ENCODE results near the gene ASH1L.
"Not testable (repeated sequence)": the region's sequence is repeated elsewhere in the genome, so short reads cannot be mapped to it uniquely, and the experiment has no call there.

The ASH1L gene

DNA sequence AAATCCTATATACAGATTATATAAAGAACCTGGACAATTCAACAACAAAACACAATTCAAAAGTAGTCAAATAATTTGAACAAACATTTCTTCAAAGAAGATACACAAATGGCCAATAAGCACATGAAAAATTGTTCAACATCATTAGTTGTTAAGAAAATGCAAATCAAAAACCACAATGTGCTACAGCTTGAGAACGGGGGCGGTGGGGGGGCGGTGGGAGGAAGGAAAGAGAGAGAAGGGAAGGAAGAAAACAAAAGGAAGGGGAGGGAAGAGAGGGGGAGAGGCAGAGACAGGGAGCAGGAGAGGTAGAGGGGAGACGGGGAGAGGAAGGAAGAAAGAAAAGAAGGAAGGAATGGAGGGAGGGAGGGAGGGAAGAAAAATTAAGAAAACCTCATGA is 44.1 kb downstream of the ASH1L start:
- H3K4me3 ChIP-seq (ENCODE audit: low read depth, low read length): no peak overlapping the region
- no peak for DNase-seq (ENCODE audit: low read depth)
- no peak for TF ChIP-seq CTCF (IDR thresholded peaks at IDR 0.05; ENCODE audit: insufficient read depth, low read depth, low read length, missing control alignments)

GRCh38 chr1:155514582-155515187 is 47.9 kb downstream of the ASH1L start:
- no peak for DNase-seq (ENCODE audit: low read depth)
- no peak for TF ChIP-seq CTCF (IDR thresholded peaks at IDR 0.05; ENCODE audit: insufficient read depth, low read depth, low read length, missing control alignments)
- H3K4me3 ChIP-seq (ENCODE audit: low read depth, low read length): no peak overlapping the region

GRCh38 chr1:155513300-155513916 is 49.2 kb downstream of the ASH1L start:
- H3K4me3 ChIP-seq (ENCODE audit: low read depth, low read length): no peak overlapping the region
- DNase-seq (ENCODE audit: low read depth): no peak
- TF ChIP-seq CTCF (IDR thresholded peaks at IDR 0.05; ENCODE audit: insufficient read depth, low read depth, low read length, missing control alignments): no peak

- not testable (repeated sequence) for H3K4me3 ChIP-seq (ENCODE audit: low read depth, low read length); DNase-seq (ENCODE audit: low read depth)
Measured at GRCh38 chr1:155511385-155511784, 51.2 kb downstream of the ASH1L start.

DNA sequence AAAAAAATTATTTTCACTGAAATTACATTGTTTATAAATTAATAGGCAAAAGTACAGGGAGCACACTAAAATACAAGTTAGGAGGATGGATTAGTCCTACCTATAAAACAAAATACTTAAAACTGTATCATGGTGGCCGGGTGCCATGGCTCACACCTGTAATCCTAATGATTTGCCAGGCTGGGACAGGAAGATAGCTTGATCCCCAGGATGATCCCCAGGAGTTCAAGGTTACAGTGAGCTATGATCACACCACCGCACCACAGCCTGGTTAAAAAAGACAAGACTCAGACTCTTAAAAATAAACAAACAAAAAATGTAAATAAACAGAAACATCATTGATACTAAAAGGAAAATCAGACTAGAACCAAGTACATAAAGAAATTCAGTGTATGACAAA is 53.5 kb downstream of the ASH1L start:
- no peak for DNase-seq (ENCODE audit: low read depth)
- no peak overlapping the region for H3K4me3 ChIP-seq (ENCODE audit: low read depth, low read length)
- TF ChIP-seq CTCF (IDR thresholded peaks at IDR 0.05; ENCODE audit: insufficient read depth, low read depth, low read length, missing control alignments): no peak

DNA sequence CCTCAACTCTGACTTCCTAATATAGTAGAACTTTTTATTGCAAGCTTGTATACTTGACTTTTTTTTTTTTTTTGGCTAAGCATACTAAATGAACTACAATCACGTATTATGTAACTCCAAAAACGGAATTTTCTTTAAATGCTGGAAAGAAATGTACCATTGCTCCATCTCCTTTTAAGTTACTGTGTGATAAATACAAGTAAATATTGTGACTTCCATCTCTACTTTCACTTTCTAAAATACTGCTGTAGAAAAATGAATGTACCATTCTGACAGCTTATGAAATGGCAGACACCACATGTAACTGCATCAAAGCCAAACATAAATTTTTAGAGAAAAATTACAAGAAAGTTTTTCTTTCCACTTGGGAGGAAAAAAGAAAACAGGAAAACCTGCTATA is 54.7 kb downstream of the ASH1L start:
- no peak for TF ChIP-seq CTCF (IDR thresholded peaks at IDR 0.05; ENCODE audit: insufficient read depth, low read depth, low read length, missing control alignments)
- peak; percentile 31 for DNase-seq (ENCODE audit: low read depth)
- H3K4me3 ChIP-seq (ENCODE audit: low read depth, low read length): peak overlapping the region; percentile 28

GRCh38 chr1:155505963-155506362 is 56.6 kb downstream of the ASH1L start:
- H3K4me3 ChIP-seq (ENCODE audit: low read depth, low read length); DNase-seq (ENCODE audit: low read depth): not testable (repeated sequence)

DNA sequence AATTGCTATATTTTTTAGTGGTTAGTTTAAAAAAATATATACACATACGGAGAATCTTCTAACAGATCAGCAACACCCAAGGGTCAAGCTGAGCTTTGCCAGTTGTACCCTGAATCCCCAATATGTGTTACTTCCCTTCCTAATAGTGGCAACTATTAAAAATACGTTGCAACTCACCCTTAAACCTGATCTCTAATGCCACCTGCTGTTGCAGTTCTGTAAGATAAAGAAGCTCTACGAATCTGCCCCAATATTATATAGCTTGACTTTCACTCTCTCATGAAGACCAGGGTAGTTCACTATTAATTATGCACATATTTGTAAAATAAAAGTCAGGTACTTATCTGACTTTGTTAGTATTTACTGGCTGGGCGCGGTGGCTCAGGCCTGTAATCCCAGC is 58.4 kb downstream of the ASH1L start:
- H3K4me3 ChIP-seq (ENCODE audit: low read depth, low read length): no peak overlapping the region
- DNase-seq (ENCODE audit: low read depth): peak; percentile 63
- TF ChIP-seq CTCF (IDR thresholded peaks at IDR 0.05; ENCODE audit: insufficient read depth, low read depth, low read length, missing control alignments): peak; percentile 25
